ENCODE results near the gene PPIL3.

The PPIL3 gene

GRCh38 chr2:200829258-200829655 is 59.6 kb downstream of the PPIL3 start:
- no peaks in the 10 kb centered on the region for H3K79me2 ChIP-seq (ENCODE audit: low read length)
- H3K9me3 ChIP-seq (ENCODE audit: insufficient read depth, low read length) = no peaks in the 10 kb centered on the region
- peaks cover 3% of the 10 kb centered on the region for H3K36me3 ChIP-seq (replicated peaks; ENCODE audit: low read depth, low read length)
- TF ChIP-seq EZH2phosphoT487 (IDR thresholded peaks at IDR 0.05; ENCODE audit: low read depth) = no peak
- TF ChIP-seq CTCF (IDR thresholded peaks at IDR 0.05; ENCODE audit: low read depth, low read length) = no peak
- H3K27ac ChIP-seq (ENCODE audit: low read length) = no peak overlapping the region
- H3K4me2 ChIP-seq (ENCODE audit: low read length) = no peak overlapping the region
- H3K4me1 ChIP-seq (ENCODE audit: low read length) = no peaks in the 10 kb centered on the region
- H3K27me3 ChIP-seq (ENCODE audit: low read depth, low read length) = no peaks in the 10 kb centered on the region
- H4K20me1 ChIP-seq (ENCODE audit: insufficient read depth, low read length) = no peaks in the 10 kb centered on the region
- H3K4me3 ChIP-seq (ENCODE audit: low read length) = no peak overlapping the region
- no peak overlapping the region for H3K9ac ChIP-seq (ENCODE audit: low read length)
- H2AFZ ChIP-seq (ENCODE audit: low read depth, low read length) = no peak overlapping the region

- Histone ChIP-seq H3K36me3 (replicated peaks; ENCODE audit: low read depth, low read length) (peaks cover 7% of the 10 kb centered on the region), H3K27me3 (ENCODE audit: low read depth, low read length) (no peaks in the 10 kb centered on the region), H3K27ac (ENCODE audit: low read length) (no peak overlapping the region), H3K4me1 (ENCODE audit: low read length) (no peaks in the 10 kb centered on the region), H3K4me3 (ENCODE audit: low read length) (no peak overlapping the region), H4K20me1 (ENCODE audit: insufficient read depth, low read length) (no peaks in the 10 kb centered on the region), H3K9me3 (ENCODE audit: insufficient read depth, low read length) (no peaks in the 10 kb centered on the region), H2AFZ (ENCODE audit: low read depth, low read length) (no peak overlapping the region), H3K79me2 (ENCODE audit: low read length) (no peaks in the 10 kb centered on the region), H3K4me2 (ENCODE audit: low read length) (no peak overlapping the region), H3K9ac (ENCODE audit: low read length) (no peak overlapping the region)
- no peak for TF ChIP-seq EZH2phosphoT487 (IDR thresholded peaks at IDR 0.05; ENCODE audit: low read depth)
Measured at GRCh38 chr2:200828572-200829257, 60.2 kb downstream of the PPIL3 start.

- Histone ChIP-seq H3K9ac (ENCODE audit: low read length) (no peak overlapping the region), H3K4me2 (ENCODE audit: low read length) (no peak overlapping the region), H3K9me3 (ENCODE audit: insufficient read depth, low read length) (no peaks in the 10 kb centered on the region), H3K36me3 (replicated peaks; ENCODE audit: low read depth, low read length) (peaks cover 7% of the 10 kb centered on the region), H3K4me3 (ENCODE audit: low read length) (no peak overlapping the region), H2AFZ (ENCODE audit: low read depth, low read length) (no peak overlapping the region), H3K27me3 (ENCODE audit: low read depth, low read length) (no peaks in the 10 kb centered on the region), H3K79me2 (ENCODE audit: low read length) (no peaks in the 10 kb centered on the region), H3K4me1 (ENCODE audit: low read length) (no peaks in the 10 kb centered on the region), H4K20me1 (ENCODE audit: insufficient read depth, low read length) (no peaks in the 10 kb centered on the region), H3K27ac (ENCODE audit: low read length) (no peak overlapping the region)
- TF ChIP-seq EZH2phosphoT487 (IDR thresholded peaks at IDR 0.05; ENCODE audit: low read depth) (no peak), CTCF (IDR thresholded peaks at IDR 0.05; ENCODE audit: low read depth, low read length) (no peak)
Measured at GRCh38 chr2:200828104-200828503, 60.8 kb downstream of the PPIL3 start.

- Histone ChIP-seq H3K27me3 (ENCODE audit: low read depth, low read length) (no peaks in the 10 kb centered on the region), H3K27ac (ENCODE audit: low read length) (no peak overlapping the region), H3K79me2 (ENCODE audit: low read length) (no peaks in the 10 kb centered on the region), H4K20me1 (ENCODE audit: insufficient read depth, low read length) (no peaks in the 10 kb centered on the region), H3K4me1 (ENCODE audit: low read length) (no peaks in the 10 kb centered on the region), H3K9ac (ENCODE audit: low read length) (no peak overlapping the region), H3K9me3 (ENCODE audit: insufficient read depth, low read length) (no peaks in the 10 kb centered on the region), H3K4me3 (ENCODE audit: low read length) (no peak overlapping the region), H3K4me2 (ENCODE audit: low read length) (no peak overlapping the region), H3K36me3 (replicated peaks; ENCODE audit: low read depth, low read length) (peaks cover 52% of the 10 kb centered on the region), H2AFZ (ENCODE audit: low read depth, low read length) (no peak overlapping the region)
- TF ChIP-seq EZH2phosphoT487 (IDR thresholded peaks at IDR 0.05; ENCODE audit: low read depth) (no peak), CTCF (IDR thresholded peaks at IDR 0.05; ENCODE audit: low read depth, low read length) (no peak)
Measured at GRCh38 chr2:200821686-200822245, 67.1 kb downstream of the PPIL3 start.

Data from OCI-LY3 (cell line).